GM20000 (cell line): Measurements from ENCODE around the gene MRPS17.

Experiments used
- DNase-seq: peaks from one replicate; pipeline ENCODE4 v3.0.0; 2012; ENCODE audit warnings: low spot score
- CTCF ChIP-seq: IDR thresholded peaks from 2 replicates; pipeline ENCODE4 v1.5.1; 2012; ENCODE audit warnings: mild to moderate bottlenecking, control low read depth; ENCODE audit errors: extremely low read depth, missing control alignments

Gene MRPS17

DNA sequence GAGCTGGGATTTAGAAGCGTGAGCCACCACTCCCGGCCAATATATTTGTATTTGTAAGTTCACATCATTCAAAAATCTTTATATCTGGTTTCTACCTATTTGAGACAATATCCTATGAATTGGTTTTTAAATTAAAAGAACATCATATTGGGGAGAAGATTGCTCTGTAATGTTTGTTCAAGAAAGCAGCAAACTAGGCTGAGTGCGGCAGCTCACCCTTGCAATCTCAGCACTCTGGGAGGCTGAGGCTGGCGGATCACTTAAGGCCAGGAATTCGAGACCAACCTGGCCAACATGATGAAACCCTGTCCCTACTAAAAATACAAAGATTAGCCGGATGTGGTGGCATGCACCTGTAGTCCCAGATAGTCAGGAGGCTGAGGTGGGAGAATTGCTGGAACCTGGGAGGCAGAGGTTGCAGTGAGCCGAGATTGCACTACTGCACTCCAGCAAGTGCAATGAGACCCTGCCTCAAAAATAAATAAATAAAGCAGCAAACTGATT is 22.1 kb downstream of the MRPS17 start:
- DNase-seq, result no peak
- no peak for TF ChIP-seq CTCF

- DNase-seq, result no peak
These were observed 24.4 kb downstream of the MRPS17 start for GRCh38 chr7:55975988-55976633.

GRCh38 chr7:55977831-55978230 is 26.2 kb downstream of the MRPS17 start:
- DNase-seq, result no peak
- no peak for TF ChIP-seq CTCF

More at GRCh38 chr7:55975988-55976633, 24.4 kb downstream of the MRPS17 start:
- no peak for TF ChIP-seq CTCF

- TF ChIP-seq CTCF, result no peak
- no peak for DNase-seq
These were observed 28.6 kb downstream of the MRPS17 start for GRCh38 chr7:55980266-55980665.

- no peak for DNase-seq
- no peak for TF ChIP-seq CTCF
These were observed 31.9 kb downstream of the MRPS17 start for GRCh38 chr7:55983537-55983936.

DNA sequence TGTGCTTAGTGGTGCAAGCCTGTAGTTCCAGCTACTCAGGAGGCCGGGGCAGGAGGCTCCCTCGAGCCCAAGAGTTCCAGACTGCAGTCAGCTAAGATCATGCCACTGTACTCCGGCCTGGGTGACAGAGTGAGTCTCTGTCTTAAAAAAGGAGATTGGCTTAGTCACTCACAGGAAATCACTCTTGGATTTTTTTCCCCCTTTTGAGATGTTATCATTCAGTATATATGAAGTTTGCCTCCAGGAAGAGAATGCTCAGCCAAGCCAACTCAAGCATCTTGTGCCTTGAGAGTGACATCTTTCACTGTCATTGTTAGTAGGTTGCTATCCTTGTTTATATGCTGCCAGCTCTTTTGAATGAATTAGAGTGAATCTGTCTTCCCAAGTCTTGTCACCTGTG is 40.7 kb downstream of the MRPS17 start:
- no peak for TF ChIP-seq CTCF
- DNase-seq, result no peak

GRCh38 chr7:55996856-55997500 is 45.3 kb downstream of the MRPS17 start:
- no peak for DNase-seq
- TF ChIP-seq CTCF, result no peak
